SK-N-DZ (cell line): ENCODE measurements around the gene LDLRAD3.

Source experiments
- DNase-seq: peaks from one replicate; pipeline ENCODE4 v3.0.0-alpha.2; 2015; ENCODE audit warnings: low spot score

LDLRAD3 gene

GRCh38 chr11:36211761-36212430 is 268.0 kb downstream of the LDLRAD3 start:
- peak; percentile 12 for DNase-seq

- no peak for DNase-seq
Measured at GRCh38 chr11:36212564-36213392, 268.9 kb downstream of the LDLRAD3 start.

GRCh38 chr11:36213393-36213840 is 269.6 kb downstream of the LDLRAD3 start:
- no peak for DNase-seq

- no peak for DNase-seq
Measured at GRCh38 chr11:36214480-36214879, 270.6 kb downstream of the LDLRAD3 start.

- no peak for DNase-seq
Measured at GRCh38 chr11:36214976-36215692, 271.3 kb downstream of the LDLRAD3 start.

GRCh38 chr11:36215693-36216060 is 271.8 kb downstream of the LDLRAD3 start:
- DNase-seq, result no peak

GRCh38 chr11:36216061-36216615 is 272.3 kb downstream of the LDLRAD3 start:
- no peak for DNase-seq

GRCh38 chr11:36218283-36218921 is 274.5 kb downstream of the LDLRAD3 start:
- DNase-seq, result no peak

GRCh38 chr11:36219996-36220395 is 276.1 kb downstream of the LDLRAD3 start:
- no peak for DNase-seq

- DNase-seq, result no peak
Measured at GRCh38 chr11:36222831-36223635, 279.2 kb downstream of the LDLRAD3 start.

GRCh38 chr11:36224209-36224882 is 280.5 kb downstream of the LDLRAD3 start:
- no peak for DNase-seq

GRCh38 chr11:36227044-36227443 is 283.2 kb downstream of the LDLRAD3 start:
- no peak for DNase-seq

- DNase-seq, result no peak
Measured at GRCh38 chr11:36228689-36229088, 284.8 kb downstream of the LDLRAD3 start.

GRCh38 chr11:36229091-36229705 is 285.3 kb downstream of the LDLRAD3 start:
- peak; percentile 28 for DNase-seq

- peak; percentile 38 for DNase-seq
Measured at GRCh38 chr11:36230779-36231699, 287.2 kb downstream of the LDLRAD3 start.

GRCh38 chr11:36233204-36233603 is 289.3 kb downstream of the LDLRAD3 start:
- DNase-seq, result no peak

- no peak for DNase-seq
Measured at GRCh38 chr11:36234825-36235224, 291.0 kb downstream of the LDLRAD3 start.

- no peak for DNase-seq
Measured at GRCh38 chr11:36235750-36236149, 291.9 kb downstream of the LDLRAD3 start.
